B cell (primary cell): ENCODE data around the gene CALN1. TPM values are rescaled to one million over a fixed set of nuclear protein-coding genes. Genes with fewer than 3 reads are reported as not detected.

Source experiments
- ATAC-seq: fragments of 200-7000 bp; cut with Tn5 transposase; one replicate; pipeline ENCODE4 v1.10.0; 2021; ENCODE audit warnings: low read depth, mild to moderate bottlenecking, moderate number of reproducible peaks, moderate library complexity
- CTCF ChIA-PET: fragments of 350-600 bp; sonication (Branson Sonifier 250); formaldehyde crosslinking; loops from one replicate; lab custom pipeline; 2021; ENCODE audit warnings: antibody characterized with exemption, inconsistent platforms; lab: Charles Lee
- POLR2A ChIA-PET: fragments of 350-600 bp; sonication (Branson Sonifier 250); formaldehyde crosslinking; loops from one replicate; lab custom pipeline; 2021; ENCODE audit warnings: antibody characterized with exemption; lab: Charles Lee
- DNase-seq: peaks from one replicate; pipeline ENCODE4 v3.0.0; 2013
- H2AFZ ChIP-seq: 2 replicates; pipeline ENCODE4 v1.6.1; 2012; ENCODE audit warnings: mild to moderate bottlenecking, low read depth, low read length; ENCODE audit not compliant: insufficient read depth, poor library complexity, severe bottlenecking
- H3K27ac ChIP-seq, 2 donors: 1 replicate in 1 of 2; 2 replicates in 1 of 2; pipeline ENCODE4 v1.5.1; 2012 to 2013; ENCODE audit warnings: low read length in 2 of 2, mild to moderate bottlenecking in 2 of 2, moderate library complexity in 1 of 2
- H3K27me3 ChIP-seq, 4 experiments: fragments of 200-600 bp in 1 of 4; sonication (generic) in 1 of 4; replicated peaks in 1 of 4; 1 replicate in 2 of 4; 2 replicates in 2 of 4; pipeline versions ENCODE4 v1.6.1 to v1.7.0; 2013 to 2016; ENCODE audit warnings: low read length in 3 of 4, mild to moderate bottlenecking in 2 of 4, mixed read lengths in 1 of 4, moderate library complexity in 1 of 4; ENCODE audit not compliant: insufficient read depth in 4 of 4, control insufficient read depth in 3 of 4; ENCODE audit errors: control extremely low read depth in 1 of 4
- H3K36me3 ChIP-seq, 2 experiments: replicated peaks in 1 of 2; 1 replicate in 1 of 2; 2 replicates in 1 of 2; pipeline versions ENCODE4 v1.6.1 to v1.7.1; 2013; ENCODE audit warnings: low read length in 1 of 2; ENCODE audit not compliant: insufficient read depth in 2 of 2, control insufficient read depth in 1 of 2; ENCODE audit errors: control extremely low read depth in 1 of 2, extremely low read depth in 1 of 2
- H3K4me1 ChIP-seq, 2 donors: fragments of 200-600 bp in 1 of 2; sonication (generic) in 1 of 2; 1 replicate in 1 of 2; 2 replicates in 1 of 2; pipeline versions ENCODE4 v1.5.1 to v1.6.1; 2013 to 2017; ENCODE audit warnings: low read length in 2 of 2; ENCODE audit not compliant: control insufficient read depth in 2 of 2, insufficient read depth in 2 of 2
- H3K4me2 ChIP-seq: replicated peaks from 2 replicates; pipeline ENCODE3; 2012; ENCODE audit warnings: mild to moderate bottlenecking, low read depth, low read length; ENCODE audit not compliant: poor library complexity, severe bottlenecking
- H3K4me3 ChIP-seq, 5 experiments: fragments of 200-600 bp in 1 of 5; sonication (generic) in 1 of 5; 1 replicate in 3 of 5; 2 replicates in 2 of 5; pipeline versions ENCODE4 v1.5.1 to v1.7.0; 2011 to 2016; ENCODE audit warnings: low read length in 4 of 5, mild to moderate bottlenecking in 4 of 5, low read depth in 2 of 5, control low read depth in 1 of 5, moderate library complexity in 1 of 5; ENCODE audit not compliant: insufficient read depth in 1 of 5; ENCODE audit errors: control extremely low read depth in 1 of 5, extremely low read depth in 1 of 5
- H3K79me2 ChIP-seq: fragments of 200-600 bp; sonication (generic); one replicate; pipeline ENCODE4 v1.6.0; 2016; ENCODE audit warnings: low read length; ENCODE audit not compliant: control insufficient read depth, insufficient read depth
- H3K9ac ChIP-seq: fragments of 200-600 bp; sonication (generic); 2 replicates; pipeline ENCODE4 v1.6.1; 2017; ENCODE audit warnings: mild to moderate bottlenecking, low read length, moderate library complexity
- H3K9me3 ChIP-seq, 3 donors: one replicate each; pipeline versions ENCODE4 v1.6.1 to v1.7.1; 2013; ENCODE audit warnings: low read length in 2 of 3; ENCODE audit not compliant: control insufficient read depth in 2 of 3, insufficient read depth in 1 of 3; ENCODE audit errors: control extremely low read depth in 1 of 3
- H4K20me1 ChIP-seq: 2 replicates; pipeline ENCODE4 v1.6.0; 2012; ENCODE audit warnings: mild to moderate bottlenecking, low read length; ENCODE audit not compliant: insufficient read depth, control insufficient read depth, poor library complexity, severe bottlenecking
- H3K27ac Mint-ChIP-seq: one replicate; pipeline ENCODE4 v1.8.0; 2021; ENCODE audit warnings: mixed read lengths
- H3K27me3 Mint-ChIP-seq: one replicate; pipeline ENCODE4 v1.8.0; 2021; ENCODE audit warnings: mixed read lengths
- H3K4me1 Mint-ChIP-seq: one replicate; pipeline ENCODE4 v1.8.0; 2021; ENCODE audit warnings: mixed read lengths
- H3K4me3 Mint-ChIP-seq: one replicate; pipeline ENCODE4 v1.8.0; 2021; ENCODE audit warnings: mixed read lengths
- H3K9me3 Mint-ChIP-seq: one replicate; pipeline ENCODE4 v1.8.0; 2022; ENCODE audit warnings: mixed read lengths; ENCODE audit not compliant: insufficient read depth
- CTCF ChIP-seq: fragments of 200-600 bp; IDR thresholded peaks from one replicate; pipeline ENCODE4 v1.8.0; 2022; ENCODE audit warnings: antibody characterized with exemption, mild to moderate bottlenecking
- EZH2 ChIP-seq: IDR thresholded peaks from 2 replicates; pipeline ENCODE4 v1.6.1; 2012; ENCODE audit warnings: borderline replicate concordance, low read depth, mild to moderate bottlenecking, moderate library complexity, low read length; ENCODE audit not compliant: insufficient read depth, poor library complexity, severe bottlenecking
- WGBS: methylation state at CpG from one replicate; pipeline ENCODE4 v1.1.5; 2013; ENCODE audit warnings: missing lambda C conversion rate; ENCODE audit not compliant: insufficient coverage; 5-methylcytosine and 5-hydroxymethylcytosine counted together
- intact Hi-C: fragments of 100-400 bp; cut with micrococcal nuclease; formaldehyde crosslinking; loops from one replicate; pipeline ENCODE4 v1.10.0; 2022
- polyA plus RNA-seq: library from polyadenylated mRNA; depleted of rRNA; stranded (reverse); fragments of >200 nt; gene quantifications from 2 replicates; pipeline ENCODE4 v1.2.3, GENCODE V29; 2012
- total RNA-seq, 2 donors: library from RNA; stranded (reverse); fragments of 120-200 nt in 1 of 2; gene quantifications; 1 replicate in 1 of 2; 2 replicates in 1 of 2; pipeline versions ENCODE4 v1.2.3 to v1.2.4, GENCODE V29; 2013 to 2022

CALN1 gene
- total and polyA plus RNA-seq, 2 donors (not counting 1 experiment from before 2014, with no cell fraction given): not detected

GRCh38 chr7:72413886-72414285 lies 1.7 kb upstream of the CALN1 start:
- H3K27ac ChIP-seq: no peak overlapping the region
- Mint-ChIP-seq H3K4me3 (no peak overlapping the region), H3K27ac (no peak overlapping the region), H3K27me3 (no peaks in the 10 kb centered on the region), H3K4me1 (no peaks in the 10 kb centered on the region), H3K9me3 (no peaks in the 10 kb centered on the region)
- no peak overlapping the region for H3K9ac ChIP-seq
- no peaks in the 10 kb centered on the region for H4K20me1 ChIP-seq
- intact Hi-C loops: no loop called here
- H2AFZ ChIP-seq: no peak overlapping the region
- no peaks in the 10 kb centered on the region for H3K4me1 ChIP-seq
- no peaks in the 10 kb centered on the region for H3K79me2 ChIP-seq
- H3K9me3 ChIP-seq: peaks cover 0 to 23% (median 0%) of the 10 kb centered on the region in 3 donors
- no peak overlapping the region for H3K4me2 ChIP-seq
- ATAC-seq (no peak), DNase-seq (no peak)
- CTCF ChIA-PET: no interaction called here
- TF ChIP-seq EZH2: no peak
- TF ChIP-seq CTCF: no peak
- no peak overlapping the region for H3K4me3 ChIP-seq
- POLR2A ChIA-PET: no interaction called here
- WGBS: 97% methylated on average over 9 of the region's 9 CpGs
- no peaks in the 10 kb centered on the region for H3K27me3 ChIP-seq
- H3K36me3 ChIP-seq: no peaks in the 10 kb centered on the region

- no peak overlapping the region for H3K4me3 ChIP-seq
- H2AFZ ChIP-seq: no peak overlapping the region
- WGBS: 94% methylated on average over 6 of the region's 6 CpGs
- H3K9ac ChIP-seq: no peak overlapping the region
- Mint-ChIP-seq H3K27me3 (no peaks in the 10 kb centered on the region), H3K4me1 (no peaks in the 10 kb centered on the region), H3K27ac (no peak overlapping the region), H3K4me3 (no peak overlapping the region), H3K9me3 (no peaks in the 10 kb centered on the region)
- H3K27me3 ChIP-seq: no peaks in the 10 kb centered on the region
- no peak overlapping the region for H3K27ac ChIP-seq
- no peaks in the 10 kb centered on the region for H4K20me1 ChIP-seq
- no peaks in the 10 kb centered on the region for H3K36me3 ChIP-seq
- H3K9me3 ChIP-seq: peaks cover 0 to 18% (median 0%) of the 10 kb centered on the region in 3 donors
- no peak overlapping the region for H3K4me2 ChIP-seq
- no peak for TF ChIP-seq CTCF
- no peak for TF ChIP-seq EZH2
- DNase-seq: no peak
- no peaks in the 10 kb centered on the region for H3K79me2 ChIP-seq
- no peak for ATAC-seq
- H3K4me1 ChIP-seq: no peaks in the 10 kb centered on the region
- intact Hi-C loops: no loop called here
- POLR2A ChIA-PET: no interaction called here
- CTCF ChIA-PET: no interaction called here
These were observed 1.2 kb upstream of the CALN1 start for GRCh38 chr7:72413290-72413689.
